SW 1271 (cell line): ENCODE measurements around the gene LSAMP.

ENCODE experiments used
- DNase-seq, 2 experiments: peaks; one replicate each; lab custom pipeline; 2025; lab: John Stamatoyannopoulos, UW

Gene LSAMP

GRCh38 chr3:116007000-116007399 is 438.3 kb downstream of the LSAMP start:
- DNase-seq = no peak

GRCh38 chr3:116005404-116005803 is 439.9 kb downstream of the LSAMP start:
- peak; percentile 44 to 48 for DNase-seq

- DNase-seq = no peak
Observed at GRCh38 chr3:116002235-116002634, 443.1 kb downstream of the LSAMP start.

GRCh38 chr3:116001151-116001621 is 444.1 kb downstream of the LSAMP start:
- DNase-seq = no peak

- peak; percentile 18 to 57 for DNase-seq
Observed at GRCh38 chr3:116000311-116000710, 445.0 kb downstream of the LSAMP start.

- no peak for DNase-seq
Observed at GRCh38 chr3:115999613-116000012, 445.7 kb downstream of the LSAMP start.

- no peak for DNase-seq
Observed at GRCh38 chr3:115999001-115999585, 446.2 kb downstream of the LSAMP start.

- DNase-seq = no peak
Observed at GRCh38 chr3:115996420-115997108, 448.7 kb downstream of the LSAMP start.

- no peak for DNase-seq
Observed at GRCh38 chr3:115990669-115991068, 454.6 kb downstream of the LSAMP start.

- no peak for DNase-seq
Observed at GRCh38 chr3:115989684-115990421, 455.4 kb downstream of the LSAMP start.

GRCh38 chr3:115986555-115987207 is 458.6 kb downstream of the LSAMP start:
- peak; percentile 32 to 64 for DNase-seq

- DNase-seq = no peak
Observed at GRCh38 chr3:115982629-115983028, 462.7 kb downstream of the LSAMP start.

GRCh38 chr3:115982108-115982507 is 463.2 kb downstream of the LSAMP start:
- no peak for DNase-seq

GRCh38 chr3:115980709-115981108 is 464.6 kb downstream of the LSAMP start:
- DNase-seq = no peak

GRCh38 chr3:115977866-115978265 is 467.4 kb downstream of the LSAMP start:
- no peak for DNase-seq

GRCh38 chr3:115975796-115976195 is 469.5 kb downstream of the LSAMP start:
- no peak for DNase-seq

- DNase-seq = no peak
Observed at GRCh38 chr3:115975353-115975752, 469.9 kb downstream of the LSAMP start.

GRCh38 chr3:115974940-115975339 is 470.3 kb downstream of the LSAMP start:
- DNase-seq = no peak

GRCh38 chr3:115968871-115969270 is 476.4 kb downstream of the LSAMP start:
- no peak for DNase-seq

GRCh38 chr3:115961380-115961779 is 483.9 kb downstream of the LSAMP start:
- no peak for DNase-seq

- no peak for DNase-seq
Observed at GRCh38 chr3:115960799-115961198, 484.5 kb downstream of the LSAMP start.

- no peak for DNase-seq
Observed at GRCh38 chr3:115958526-115958925, 486.8 kb downstream of the LSAMP start.

GRCh38 chr3:115947325-115947724 is 498.0 kb downstream of the LSAMP start:
- DNase-seq = no peak
